Left forelimb (tissue), 1 donor: ENCODE data around the gene RBM38.

Experiments
- DNase-seq: peaks from one replicate; pipeline ENCODE4 v3.0.0-alpha.2; 2018; ENCODE audit warnings: low spot score

The RBM38 gene

GRCh38 chr20:57374931-57375651 is 16.1 kb upstream of the RBM38 start:
- DNase-seq, result no peak

GRCh38 chr20:57375652-57376230 is 15.5 kb upstream of the RBM38 start:
- no peak for DNase-seq

GRCh38 chr20:57377350-57377749 is 13.8 kb upstream of the RBM38 start:
- DNase-seq, result no peak

GRCh38 chr20:57378107-57378506 is 13.1 kb upstream of the RBM38 start:
- DNase-seq, result no peak

- no peak for DNase-seq
These were observed 12.4 kb upstream of the RBM38 start for GRCh38 chr20:57378646-57379262.

GRCh38 chr20:57379263-57379647 is 11.9 kb upstream of the RBM38 start:
- DNase-seq, result no peak

GRCh38 chr20:57380081-57380750 is 11.0 kb upstream of the RBM38 start:
- DNase-seq, result no peak

- DNase-seq, result peak; percentile 82
These were observed 9.3 kb upstream of the RBM38 start for GRCh38 chr20:57381596-57382503.

- DNase-seq, result no peak
These were observed 8.7 kb upstream of the RBM38 start for GRCh38 chr20:57382516-57382915.

GRCh38 chr20:57383447-57384347 is 7.5 kb upstream of the RBM38 start:
- peak; percentile 30 for DNase-seq

GRCh38 chr20:57384486-57384885 is 6.7 kb upstream of the RBM38 start:
- no peak for DNase-seq

- peak; percentile 44 for DNase-seq
These were observed 6.0 kb upstream of the RBM38 start for GRCh38 chr20:57384953-57385761.

- no peak for DNase-seq
These were observed 5.3 kb upstream of the RBM38 start for GRCh38 chr20:57385940-57386339.

GRCh38 chr20:57386762-57387161 is 4.4 kb upstream of the RBM38 start:
- peak; percentile 40 for DNase-seq

- no peak for DNase-seq
These were observed 3.7 kb upstream of the RBM38 start for GRCh38 chr20:57387463-57387862.

GRCh38 chr20:57387945-57388371 is 3.2 kb upstream of the RBM38 start:
- DNase-seq, result no peak

- DNase-seq, result peak; percentile 83
These were observed 2.1 kb upstream of the RBM38 start for GRCh38 chr20:57388953-57389694.

GRCh38 chr20:57389695-57390603 is 1.2 kb upstream of the RBM38 start:
- DNase-seq, result no peak
